ENCODE results near the gene RAB40B. TPM values are rescaled to one million over a fixed set of nuclear protein-coding genes. Genes with fewer than 3 reads are reported as not detected.

RAB40B gene
- total and polyA plus RNA-seq, 2 of the 4 experiments (the other 2 are of a cell fraction) = 14.9 to 20.0 TPM

DNA sequence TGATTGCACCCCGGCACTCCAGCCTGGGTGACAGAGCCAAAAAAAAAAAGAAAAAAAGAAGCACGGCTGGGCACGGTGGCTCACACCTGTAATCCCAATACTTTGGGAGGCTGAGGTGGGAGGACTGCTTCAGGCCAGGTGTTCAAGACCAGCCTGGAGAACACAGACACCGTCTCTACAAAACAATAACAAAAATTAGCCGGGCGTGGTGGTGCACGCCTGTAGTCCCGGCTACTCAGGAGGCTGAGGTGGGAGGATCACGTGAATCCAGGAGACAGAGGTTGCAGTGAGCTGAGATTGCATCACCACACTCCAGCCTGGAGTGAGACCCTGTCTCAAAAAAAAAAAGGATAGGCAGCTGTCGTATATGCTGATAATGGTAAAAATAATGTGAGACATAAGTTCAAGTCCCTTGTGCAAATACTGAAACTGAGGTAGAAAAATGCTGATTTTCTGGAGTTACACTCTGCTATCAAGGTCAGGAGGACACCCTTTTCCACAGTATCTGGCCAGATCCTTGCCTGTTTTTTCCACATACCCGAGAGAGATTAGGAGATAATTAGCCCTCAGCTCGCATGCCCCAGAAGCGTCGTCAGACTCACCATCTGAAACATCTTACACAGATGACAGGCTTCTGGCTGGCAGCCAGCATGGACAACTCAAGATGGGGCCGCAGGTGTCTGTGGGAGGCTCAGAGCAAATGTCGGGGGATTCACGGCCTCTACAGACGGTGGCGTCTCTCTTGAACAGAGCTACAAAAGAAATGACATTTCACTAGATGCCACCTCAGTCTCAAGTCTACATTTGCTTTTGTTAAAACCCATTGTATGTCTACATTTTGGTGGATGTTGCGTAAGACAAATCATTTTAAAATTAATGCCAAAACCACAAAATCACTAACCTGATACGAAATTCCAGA, 87.1 kb downstream of the RAB40B start:
- Histone ChIP-seq H2AK9ac (replicated peaks; ENCODE audit: low read depth, low read length, poor library complexity) (no peak overlapping the region), H3K9me1 (ENCODE audit: insufficient read depth, low read length) (no peaks in the 10 kb centered on the region), H3K23ac (ENCODE audit: low read depth, low read length) (no peak overlapping the region), H3K36me3 (ENCODE audit: control insufficient read depth, insufficient read depth, low read length) (peaks cover 36% of the 10 kb centered on the region), H2AK5ac (ENCODE audit: low read depth, low read length) (no peak overlapping the region), H4K5ac (ENCODE audit: low read depth, low read length) (no peak overlapping the region), H4K8ac (ENCODE audit: low read depth in 2 of 2, low read length in 2 of 2) (no peak overlapping the region), H2BK15ac (ENCODE audit: low read depth, low read length) (no peak overlapping the region), H3K4me1 (ENCODE audit: control insufficient read depth, insufficient read depth, low read length) (peaks cover 3% of the 10 kb centered on the region), H3K9me3 (ENCODE audit: control insufficient read depth, insufficient read depth, low read length) (no peaks in the 10 kb centered on the region), H2BK20ac (ENCODE audit: low read depth, low read length) (no peak overlapping the region), H3K4me2 (ENCODE audit: low read depth, low read length) (0 out of 2 replicates have a peak overlapping the region, but pooled peaks have one; percentile 11), H3K27me3 (ENCODE audit: control insufficient read depth, insufficient read depth, low read length) (no peaks in the 10 kb centered on the region), H3K27ac (ENCODE audit: insufficient read depth, low read length) (0 out of 2 replicates have a peak overlapping the region, but pooled peaks have one; percentile 14), H3K9ac (ENCODE audit: low read depth, low read length) (no peak overlapping the region), H4K91ac (ENCODE audit: insufficient read depth, low read depth, low read length) (no peak overlapping the region), H2BK5ac (ENCODE audit: low read depth, low read length, poor library complexity, severe bottlenecking) (no peak overlapping the region), H3K4me3 (ENCODE audit: insufficient read depth, low read depth, low read length) (no peak overlapping the region), H3K79me1 (ENCODE audit: low read depth in 1 of 2, low read length in 2 of 2) (peaks cover 7 to 13% of the 10 kb centered on the region in 2 experiments; a peak in 3 of 4 replicates), H3K14ac (replicated peaks; ENCODE audit: low read depth, low read length) (no peak overlapping the region), H3K4ac (ENCODE audit: low read depth, low read length) (no peak overlapping the region), H3K18ac (ENCODE audit: low read depth, low read length) (no peak overlapping the region), H2BK120ac (ENCODE audit: low read depth, low read length) (no peak overlapping the region), H4K20me1 (ENCODE audit: insufficient read depth, low read length) (no peaks in the 10 kb centered on the region), H2AFZ (replicated peaks; ENCODE audit: low read length, poor library complexity) (no peak overlapping the region), H3K56ac (ENCODE audit: extremely low read depth, insufficient read depth, low read length) (no peak overlapping the region)
- DNase-seq (peak; percentile 60), ATAC-seq (ENCODE audit: low read depth) (peak; percentile 36)
- in situ Hi-C loops (cut with MboI; ENCODE audit: low sequenced_read_pairs) = no loop called here
- intact Hi-C loops (cut with micrococcal nuclease) = no loop called here
- CTCF ChIA-PET = interaction anchor here (0.5 to 0.6 kb wide), 2 partner anchors 11 to 249 kb away, joined by 3 to 8 read pairs; no protein-coding TSS in a partner anchor
- no peak for TF ChIP-seq CHD1 (IDR thresholded peaks at IDR 0.05; ENCODE audit: low read depth, low read length)
- peak; percentile 93 for TF ChIP-seq CEBPB (IDR thresholded peaks at IDR 0.05; ENCODE audit: low read depth, low read length)
- no peak for TF ChIP-seq NFE2L2 (IDR thresholded peaks at IDR 0.05; ENCODE audit: low read depth, low read length)
- dilution Hi-C loops (cut with HindIII; ENCODE audit: low sequenced_read_pairs, unreplicated experiment) = no loop called here
- 30% methylated on average over 2 of the region's 21 CpGs; no CpG with 5 or more reads in 1 of the 2 experiments for WGBS, 2 experiments (ENCODE audit: extremely low coverage in 2 of 2, insufficient read length in 1 of 2)
- POLR2A ChIA-PET (ENCODE audit: unreplicated experiment) = no interaction called here
- BruUV-seq (replicated peaks) = no TSS peak
